Ovary (tissue), 9 donors: ENCODE results near the gene PRKG1. TPM values are rescaled to one million over a fixed set of nuclear protein-coding genes. Genes with fewer than 3 reads are reported as not detected.

Experiments used
- DNase-seq, 5 donors: peaks; one replicate each; pipeline ENCODE4 v3.0.0-alpha.2; 2019 to 2020
- H3K27ac ChIP-seq, 2 donors: fragments of 200-600 bp; one replicate each; pipeline versions ENCODE4 v1.5.1 to v1.8.0; 2019 to 2022
- H3K27me3 ChIP-seq: fragments of 200-600 bp; one replicate; pipeline ENCODE4 v1.8.0; 2022
- H3K36me3 ChIP-seq: fragments of 200-600 bp; sonication (generic); one replicate; pipeline ENCODE4 v1.5.1; 2019
- H3K4me1 ChIP-seq: one replicate; pipeline ENCODE4 v1.8.1; 2013; ENCODE audit warnings: mild to moderate bottlenecking, moderate library complexity; ENCODE audit not compliant: insufficient read depth
- H3K4me3 ChIP-seq: fragments of 200-600 bp; sonication (generic); one replicate; pipeline ENCODE4 v1.5.1; 2017
- H3K9me3 ChIP-seq, 2 donors: fragments of 200-600 bp in 1 of 2; sonication (generic) in 1 of 2; one replicate each; pipeline versions ENCODE4 v1.5.1 to v1.8.1; 2013 to 2019; ENCODE audit warnings: mild to moderate bottlenecking in 1 of 2, moderate library complexity in 1 of 2
- EP300 ChIP-seq: sonication (generic); formaldehyde crosslinking; IDR thresholded peaks from one replicate; pipeline ENCODE4 v1.6.1; 2017; ENCODE audit warnings: antibody characterized with exemption
- POLR2A ChIP-seq: fragments of 450-650 bp; IDR thresholded peaks from one replicate; pipeline ENCODE4 v1.6.1; 2017; ENCODE audit warnings: antibody characterized with exemption, mild to moderate bottlenecking, moderate library complexity
- WGBS, 3 donors: extraction: QIAGEN DNeasy Blood & Tissue Kit in 1 of 3; methylation state at CpG; one replicate each; pipeline versions ENCODE4 v1.1.5 to v1.1.7; 2013 to 2017; 5-methylcytosine and 5-hydroxymethylcytosine counted together
- intact Hi-C, 4 donors: fragments of 100-400 bp; cut with DNase I; formaldehyde crosslinking; loops; one replicate each; pipeline versions ENCODE4 v1.11.0 to v1.15.1; 2022 to 2023
- polyA plus RNA-seq, 2 donors: library from polyadenylated mRNA; stranded (reverse); fragments of 200-250 nt in 1 of 2; fragments of 350-450 nt in 1 of 2; fragmentation: Illumina TruSeq in 1 of 2; extraction: RNeasy Lipid Tissue Mini Kit (QIAGEN cat#74804) in 1 of 2; gene quantifications; one replicate each; pipeline ENCODE4 v1.2.3, GENCODE V29; 2013 to 2014
- total RNA-seq, 7 donors: library from RNA; depleted of rRNA in 2 of 7; stranded (reverse); fragments of >200 nt in 2 of 7; fragmentation: NEBNext Ultra II Directional in 3 of 7; extraction: Animal tissue kit (Norgen Biotek cat#: 25700) in 3 of 7; gene quantifications; one replicate each; pipeline versions ENCODE4 v1.1.0 to v1.2.4, GENCODE V29; 2016 to 2023
- TF ChIP-seq, protein P1 (sequence below), 3 donors: fragments of 450-650 bp in 2 of 3; fragments of 200-600 bp in 1 of 3; IDR thresholded peaks; one replicate each; pipeline versions ENCODE4 v1.5.1 to v1.8.0; 2016 to 2022; ENCODE audit warnings: antibody characterized with exemption in 3 of 3, mild to moderate bottlenecking in 1 of 3
- donor health status: DM: no; HTN: no; CAD: no; lungs with moderate emphysema.
- donor health status: DM: no; HTN: no; CAD: no.
- donor health status: Bipolar disorder and iron deficiency.
- donor health status: DM: yes; HTN: yes; CAD: no.
- donor health status: DM: no; HTN: no; CAD: no.
- donor health status: DM: yes; HTN: yes; CAD: no.

PRKG1 gene
- total and polyA plus RNA-seq, 9 donors = 2.8 to 21.1 (median 15.7) TPM

DNA sequence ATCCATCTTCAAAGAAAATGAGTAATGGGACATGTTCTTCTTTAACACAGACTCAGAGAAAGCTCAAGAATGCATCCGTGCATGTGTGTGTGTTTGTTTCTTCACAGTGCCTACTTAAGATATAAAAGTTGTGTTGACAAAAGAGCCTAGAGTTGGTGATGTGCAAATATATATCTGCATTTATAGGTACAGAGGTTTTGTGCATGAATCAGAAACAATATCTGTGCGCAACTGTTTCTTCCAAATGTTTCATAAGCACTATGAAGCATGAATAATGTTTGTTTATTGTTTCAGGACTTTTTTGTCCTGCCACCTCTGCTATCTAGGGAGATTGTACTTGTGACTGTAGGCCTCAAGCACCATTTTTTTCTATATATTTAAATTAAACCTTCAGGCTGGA, 395.4 kb downstream of the PRKG1 start:
- Histone ChIP-seq H3K36me3 (no peaks in the 10 kb centered on the region), H3K4me3 (no peak overlapping the region), H3K27me3 (no peaks in the 10 kb centered on the region), H3K9me3 (no peaks in the 10 kb centered on the region), H3K27ac (no peak overlapping the region), H3K4me1 (no peaks in the 10 kb centered on the region)
- no peak for TF ChIP-seq POLR2A
- TF ChIP-seq, protein P1, sequence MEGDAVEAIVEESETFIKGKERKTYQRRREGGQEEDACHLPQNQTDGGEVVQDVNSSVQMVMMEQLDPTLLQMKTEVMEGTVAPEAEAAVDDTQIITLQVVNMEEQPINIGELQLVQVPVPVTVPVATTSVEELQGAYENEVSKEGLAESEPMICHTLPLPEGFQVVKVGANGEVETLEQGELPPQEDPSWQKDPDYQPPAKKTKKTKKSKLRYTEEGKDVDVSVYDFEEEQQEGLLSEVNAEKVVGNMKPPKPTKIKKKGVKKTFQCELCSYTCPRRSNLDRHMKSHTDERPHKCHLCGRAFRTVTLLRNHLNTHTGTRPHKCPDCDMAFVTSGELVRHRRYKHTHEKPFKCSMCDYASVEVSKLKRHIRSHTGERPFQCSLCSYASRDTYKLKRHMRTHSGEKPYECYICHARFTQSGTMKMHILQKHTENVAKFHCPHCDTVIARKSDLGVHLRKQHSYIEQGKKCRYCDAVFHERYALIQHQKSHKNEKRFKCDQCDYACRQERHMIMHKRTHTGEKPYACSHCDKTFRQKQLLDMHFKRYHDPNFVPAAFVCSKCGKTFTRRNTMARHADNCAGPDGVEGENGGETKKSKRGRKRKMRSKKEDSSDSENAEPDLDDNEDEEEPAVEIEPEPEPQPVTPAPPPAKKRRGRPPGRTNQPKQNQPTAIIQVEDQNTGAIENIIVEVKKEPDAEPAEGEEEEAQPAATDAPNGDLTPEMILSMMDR (IDR thresholded peaks at IDR 0.05) = no peak
- no peak for TF ChIP-seq EP300
- 93 to 95% (median 94%) methylated on average over 2 of the region's 2 CpGs for WGBS, 3 donors
- intact Hi-C loops = no loop called here
- DNase-seq = no peak

DNA sequence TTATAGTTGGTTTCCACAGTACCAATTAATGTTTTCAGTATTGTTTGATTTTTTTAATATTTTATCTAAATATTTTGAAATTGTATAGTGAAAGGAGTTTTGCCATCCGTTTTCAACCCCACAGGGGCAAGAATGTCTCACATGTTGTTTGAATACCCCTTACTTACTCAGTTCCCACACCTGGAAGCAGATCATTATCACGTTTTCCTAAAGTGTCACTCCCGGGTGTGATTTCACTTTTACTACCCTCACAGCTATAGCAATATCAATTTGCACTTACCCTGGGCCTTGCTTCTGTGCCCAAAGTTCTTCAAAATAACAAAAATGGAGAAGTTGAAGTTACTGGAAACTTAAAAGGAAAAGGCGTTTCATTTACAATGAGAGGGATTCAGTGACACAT, 397.0 kb downstream of the PRKG1 start:
- no peak for TF ChIP-seq POLR2A
- TF ChIP-seq EP300 = no peak
- TF ChIP-seq, protein P1 (IDR thresholded peaks at IDR 0.05) = no peak
- intact Hi-C loops = no loop called here
- Histone ChIP-seq H3K36me3 (no peaks in the 10 kb centered on the region), H3K4me1 (no peaks in the 10 kb centered on the region), H3K27ac (no peak overlapping the region), H3K4me3 (no peak overlapping the region), H3K9me3 (no peaks in the 10 kb centered on the region), H3K27me3 (no peaks in the 10 kb centered on the region)
- 85 to 94% (median 92%) methylated on average over 4 of the region's 4 CpGs for WGBS, 3 donors
- DNase-seq = no peak

DNA sequence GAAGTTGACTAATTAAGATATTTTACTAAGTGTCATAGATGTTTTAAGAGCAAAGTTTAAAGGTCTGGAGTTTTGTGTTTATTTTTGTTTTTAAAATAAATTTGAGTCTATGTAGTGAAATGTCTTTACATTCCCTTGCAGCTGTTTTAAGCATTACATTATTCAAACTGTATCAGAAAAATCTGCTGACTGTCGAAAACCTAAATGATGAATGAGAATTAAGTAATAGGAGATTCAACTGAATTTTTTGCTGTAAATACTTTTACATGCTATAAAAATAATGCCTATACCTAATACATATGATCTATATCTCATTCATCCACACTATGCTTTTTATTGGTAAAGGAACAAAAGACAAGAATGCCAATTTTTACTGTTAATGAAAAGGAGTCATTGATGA, 397.9 kb downstream of the PRKG1 start:
- 42 to 94% (median 94%) methylated on average over 1 of the region's 1 CpG for WGBS, 3 donors
- Histone ChIP-seq H3K27ac (no peak overlapping the region), H3K4me3 (no peak overlapping the region), H3K4me1 (no peaks in the 10 kb centered on the region), H3K36me3 (no peaks in the 10 kb centered on the region), H3K9me3 (no peaks in the 10 kb centered on the region), H3K27me3 (no peaks in the 10 kb centered on the region)
- no peak for DNase-seq
- intact Hi-C loops = no loop called here
- no peak for TF ChIP-seq EP300
- TF ChIP-seq, protein P1 (IDR thresholded peaks at IDR 0.05) = no peak
- TF ChIP-seq POLR2A = no peak

DNA sequence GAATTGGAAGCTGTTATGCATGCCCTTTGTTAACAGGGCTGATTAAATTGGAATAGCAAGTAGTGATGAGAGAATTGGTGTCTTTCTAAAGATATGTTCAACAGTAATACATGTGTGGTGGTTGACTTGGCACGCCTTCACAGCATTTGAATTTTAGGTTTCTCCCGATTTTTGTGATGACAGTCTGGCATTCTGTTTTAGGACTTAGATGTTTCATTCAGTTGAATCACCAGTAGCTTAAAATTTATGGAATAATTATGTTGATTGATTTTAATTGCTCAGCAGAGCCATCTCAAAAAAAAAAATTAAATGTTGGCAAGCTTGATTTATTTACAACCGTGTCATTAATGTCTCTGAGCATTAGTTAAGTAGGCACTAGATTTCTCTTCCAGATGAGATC, 405.4 kb downstream of the PRKG1 start:
- no peak for TF ChIP-seq EP300
- no peak for TF ChIP-seq POLR2A
- TF ChIP-seq, protein P1 (IDR thresholded peaks at IDR 0.05) = no peak
- 89 to 90% (median 89%) methylated on average over 3 of the region's 3 CpGs for WGBS, 3 donors
- DNase-seq = no peak
- Histone ChIP-seq H3K27ac (no peak overlapping the region), H3K36me3 (no peaks in the 10 kb centered on the region), H3K4me1 (no peaks in the 10 kb centered on the region), H3K27me3 (no peaks in the 10 kb centered on the region), H3K4me3 (no peak overlapping the region), H3K9me3 (no peaks in the 10 kb centered on the region)
- intact Hi-C loops = loop anchor here in 1 of 4 donors (5.0 kb wide), 1 partner anchor 288 kb away; no protein-coding TSS in a partner anchor
